B cell (primary cell): ENCODE data around the gene GIPC3. TPM values are rescaled to one million over a fixed set of nuclear protein-coding genes. Genes with fewer than 3 reads are reported as not detected.
A peak's percentile ranks its signal among the peaks of the same experiment; 100 is the strongest.

ENCODE experiments used
- ATAC-seq: fragments of 200-7000 bp; cut with Tn5 transposase; one replicate; pipeline ENCODE4 v1.10.0; 2021; ENCODE audit warnings: low read depth, mild to moderate bottlenecking, moderate number of reproducible peaks, moderate library complexity
- CTCF ChIA-PET: fragments of 350-600 bp; sonication (Branson Sonifier 250); formaldehyde crosslinking; loops from one replicate; lab custom pipeline; 2021; ENCODE audit warnings: antibody characterized with exemption, inconsistent platforms; lab: Charles Lee
- POLR2A ChIA-PET: fragments of 350-600 bp; sonication (Branson Sonifier 250); formaldehyde crosslinking; loops from one replicate; lab custom pipeline; 2021; ENCODE audit warnings: antibody characterized with exemption; lab: Charles Lee
- DNase-seq: peaks from one replicate; pipeline ENCODE4 v3.0.0; 2013
- H2AFZ ChIP-seq: 2 replicates; pipeline ENCODE4 v1.6.1; 2012; ENCODE audit warnings: mild to moderate bottlenecking, low read depth, low read length; ENCODE audit not compliant: insufficient read depth, poor library complexity, severe bottlenecking
- H3K27ac ChIP-seq, 2 donors: 1 replicate in 1 of 2; 2 replicates in 1 of 2; pipeline ENCODE4 v1.5.1; 2012 to 2013; ENCODE audit warnings: low read length in 2 of 2, mild to moderate bottlenecking in 2 of 2, moderate library complexity in 1 of 2
- H3K27me3 ChIP-seq, 4 experiments: fragments of 200-600 bp in 1 of 4; sonication (generic) in 1 of 4; replicated peaks in 1 of 4; 1 replicate in 2 of 4; 2 replicates in 2 of 4; pipeline versions ENCODE4 v1.6.1 to v1.7.0; 2013 to 2016; ENCODE audit warnings: low read length in 3 of 4, mild to moderate bottlenecking in 2 of 4, mixed read lengths in 1 of 4, moderate library complexity in 1 of 4; ENCODE audit not compliant: insufficient read depth in 4 of 4, control insufficient read depth in 3 of 4; ENCODE audit errors: control extremely low read depth in 1 of 4
- H3K36me3 ChIP-seq, 2 experiments: replicated peaks in 1 of 2; 1 replicate in 1 of 2; 2 replicates in 1 of 2; pipeline versions ENCODE4 v1.6.1 to v1.7.1; 2013; ENCODE audit warnings: low read length in 1 of 2; ENCODE audit not compliant: insufficient read depth in 2 of 2, control insufficient read depth in 1 of 2; ENCODE audit errors: control extremely low read depth in 1 of 2, extremely low read depth in 1 of 2
- H3K4me1 ChIP-seq, 2 donors: fragments of 200-600 bp in 1 of 2; sonication (generic) in 1 of 2; 1 replicate in 1 of 2; 2 replicates in 1 of 2; pipeline versions ENCODE4 v1.5.1 to v1.6.1; 2013 to 2017; ENCODE audit warnings: low read length in 2 of 2; ENCODE audit not compliant: control insufficient read depth in 2 of 2, insufficient read depth in 2 of 2
- H3K4me2 ChIP-seq: replicated peaks from 2 replicates; pipeline ENCODE3; 2012; ENCODE audit warnings: mild to moderate bottlenecking, low read depth, low read length; ENCODE audit not compliant: poor library complexity, severe bottlenecking
- H3K4me3 ChIP-seq, 5 experiments: fragments of 200-600 bp in 1 of 5; sonication (generic) in 1 of 5; 1 replicate in 3 of 5; 2 replicates in 2 of 5; pipeline versions ENCODE4 v1.5.1 to v1.7.0; 2011 to 2016; ENCODE audit warnings: low read length in 4 of 5, mild to moderate bottlenecking in 4 of 5, low read depth in 2 of 5, control low read depth in 1 of 5, moderate library complexity in 1 of 5; ENCODE audit not compliant: insufficient read depth in 1 of 5; ENCODE audit errors: control extremely low read depth in 1 of 5, extremely low read depth in 1 of 5
- H3K79me2 ChIP-seq: fragments of 200-600 bp; sonication (generic); one replicate; pipeline ENCODE4 v1.6.0; 2016; ENCODE audit warnings: low read length; ENCODE audit not compliant: control insufficient read depth, insufficient read depth
- H3K9ac ChIP-seq: fragments of 200-600 bp; sonication (generic); 2 replicates; pipeline ENCODE4 v1.6.1; 2017; ENCODE audit warnings: mild to moderate bottlenecking, low read length, moderate library complexity
- H3K9me3 ChIP-seq, 3 donors: one replicate each; pipeline versions ENCODE4 v1.6.1 to v1.7.1; 2013; ENCODE audit warnings: low read length in 2 of 3; ENCODE audit not compliant: control insufficient read depth in 2 of 3, insufficient read depth in 1 of 3; ENCODE audit errors: control extremely low read depth in 1 of 3
- H4K20me1 ChIP-seq: 2 replicates; pipeline ENCODE4 v1.6.0; 2012; ENCODE audit warnings: mild to moderate bottlenecking, low read length; ENCODE audit not compliant: insufficient read depth, control insufficient read depth, poor library complexity, severe bottlenecking
- H3K27ac Mint-ChIP-seq: one replicate; pipeline ENCODE4 v1.8.0; 2021; ENCODE audit warnings: mixed read lengths
- H3K27me3 Mint-ChIP-seq: one replicate; pipeline ENCODE4 v1.8.0; 2021; ENCODE audit warnings: mixed read lengths
- H3K4me1 Mint-ChIP-seq: one replicate; pipeline ENCODE4 v1.8.0; 2021; ENCODE audit warnings: mixed read lengths
- H3K4me3 Mint-ChIP-seq: one replicate; pipeline ENCODE4 v1.8.0; 2021; ENCODE audit warnings: mixed read lengths
- H3K9me3 Mint-ChIP-seq: one replicate; pipeline ENCODE4 v1.8.0; 2022; ENCODE audit warnings: mixed read lengths; ENCODE audit not compliant: insufficient read depth
- CTCF ChIP-seq: fragments of 200-600 bp; IDR thresholded peaks from one replicate; pipeline ENCODE4 v1.8.0; 2022; ENCODE audit warnings: antibody characterized with exemption, mild to moderate bottlenecking
- EZH2 ChIP-seq: IDR thresholded peaks from 2 replicates; pipeline ENCODE4 v1.6.1; 2012; ENCODE audit warnings: borderline replicate concordance, low read depth, mild to moderate bottlenecking, moderate library complexity, low read length; ENCODE audit not compliant: insufficient read depth, poor library complexity, severe bottlenecking
- whole genome bisulfite sequencing: methylation state at CpG from one replicate; pipeline ENCODE4 v1.1.5; 2013; ENCODE audit warnings: missing lambda C conversion rate; ENCODE audit not compliant: insufficient coverage; 5-methylcytosine and 5-hydroxymethylcytosine counted together
- intact Hi-C: fragments of 100-400 bp; cut with micrococcal nuclease; formaldehyde crosslinking; loops from one replicate; pipeline ENCODE4 v1.10.0; 2022
- polyA plus RNA-seq: library from polyadenylated mRNA; depleted of rRNA; stranded (reverse); fragments of >200 nt; gene quantifications from 2 replicates; pipeline ENCODE4 v1.2.3, GENCODE V29; 2012
- total RNA-seq, 2 donors: library from RNA; stranded (reverse); fragments of 120-200 nt in 1 of 2; gene quantifications; 1 replicate in 1 of 2; 2 replicates in 1 of 2; pipeline versions ENCODE4 v1.2.3 to v1.2.4, GENCODE V29; 2013 to 2022

The GIPC3 gene
- total and polyA plus RNA-seq, 2 donors (not counting 1 experiment from before 2014, with no cell fraction given) = 0.47 to 0.48 TPM

DNA sequence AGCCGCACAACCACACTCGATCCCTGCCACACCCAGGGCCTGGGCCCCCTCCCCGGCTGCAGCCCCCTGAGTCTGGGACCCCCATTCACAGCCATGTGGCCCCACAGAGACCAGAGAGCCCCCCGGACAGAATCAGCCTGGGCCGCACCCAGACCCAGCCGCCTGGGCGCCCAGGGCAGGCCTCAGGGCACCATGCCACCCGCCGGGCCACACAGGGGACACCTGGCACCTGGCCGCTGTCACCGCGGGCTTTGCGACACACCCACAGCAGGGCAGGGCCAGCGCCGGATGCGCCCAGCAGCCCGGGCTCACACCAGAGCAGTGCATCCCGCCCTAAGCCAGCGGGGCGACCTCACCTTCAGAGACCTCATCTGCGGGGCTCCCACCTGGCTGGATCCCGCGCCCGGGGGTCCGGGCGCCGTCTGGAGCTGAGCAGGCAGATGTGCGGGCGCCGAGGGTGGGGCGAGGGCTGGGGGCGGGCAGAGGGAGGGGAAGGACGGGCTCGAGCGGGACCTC is 21.0 kb downstream of the GIPC3 start:
- TF ChIP-seq CTCF (no peak), EZH2 (no peak)
- no peaks in the 10 kb centered on the region for H4K20me1 ChIP-seq
- Mint-ChIP-seq H3K27ac (no peak overlapping the region), H3K9me3 (no peaks in the 10 kb centered on the region), H3K4me1 (peaks cover 21% of the 10 kb centered on the region), H3K27me3 (no peaks in the 10 kb centered on the region), H3K4me3 (no peak overlapping the region)
- WGBS = under 1% methylated on average over 34 of the region's 35 CpGs
- H3K9me3 ChIP-seq = peaks cover 0 to 25% (median 0%) of the 10 kb centered on the region in 3 donors
- peak overlapping the region; percentile 97 for H3K4me2 ChIP-seq
- peak overlapping the region in 1 of 2 donors; percentile 55 for H3K27ac ChIP-seq
- peak; percentile 34 for ATAC-seq
- H3K4me1 ChIP-seq = peaks cover 36 to 49% of the 10 kb centered on the region in 2 donors
- ChIA-PET POLR2A (no interaction called here), CTCF (interaction anchor here (0.6 kb wide), 1 partner anchor 96 kb away, joined by 4 read pairs; no protein-coding TSS in a partner anchor)
- H2AFZ ChIP-seq = peak overlapping the region; percentile 84
- H3K4me3 ChIP-seq = peak overlapping the region; percentile 49 to 71 (median 65)
- H3K79me2 ChIP-seq = peaks cover 7% of the 10 kb centered on the region
- DNase-seq = peak; percentile 47
- H3K9ac ChIP-seq = peak overlapping the region; percentile 74
- intact Hi-C loops = loop anchor here (5.0 kb wide), 1 partner anchor 49 kb away; the partner anchor contains the start of gene MFSD12
- H3K27me3 ChIP-seq = peaks cover 0 to 4% (median 0%) of the 10 kb centered on the region in 4 experiments
- peaks cover 0 to 6% of the 10 kb centered on the region in 2 experiments for H3K36me3 ChIP-seq

- Histone ChIP-seq H4K20me1 (no peaks in the 10 kb centered on the region), H2AFZ (peak within 1 kb of the TSS; percentile 84), H3K9me3 (peaks cover 0 to 25% (median 0%) of the 10 kb centered on the region in 3 donors), H3K27me3 (peaks cover 0 to 4% (median 0%) of the 10 kb centered on the region in 4 experiments), H3K4me3 (peak within 1 kb of the TSS; percentile 49 to 71 (median 65)), H3K36me3 (peaks cover 0 to 11% of the 10 kb centered on the region in 2 experiments), H3K4me1 (peaks cover 36 to 49% of the 10 kb centered on the region in 2 donors), H3K4me2 (peak within 1 kb of the TSS; percentile 97), H3K79me2 (peaks cover 7% of the 10 kb centered on the region), H3K27ac (peak within 1 kb of the TSS in 1 of 2 donors; percentile 55), H3K9ac (peak within 1 kb of the TSS; percentile 74)
- ChIA-PET POLR2A (no interaction called here), CTCF (interaction anchor here (0.6 kb wide), 1 partner anchor 96 kb away, joined by 4 read pairs; no protein-coding TSS in a partner anchor)
- no peak for TF ChIP-seq CTCF
- no peak for TF ChIP-seq EZH2
- intact Hi-C loops = loop anchor here (5.0 kb wide), 1 partner anchor 49 kb away; the partner anchor contains the start of gene MFSD12
- 3% methylated on average over 43 of the region's 46 CpGs for WGBS
- Mint-ChIP-seq H3K27ac (peak within 1 kb of the TSS; percentile 22), H3K9me3 (no peaks in the 10 kb centered on the region), H3K4me3 (peak within 1 kb of the TSS; percentile 69), H3K4me1 (peaks cover 21% of the 10 kb centered on the region), H3K27me3 (no peaks in the 10 kb centered on the region)
- peak; percentile 68 for DNase-seq
- ATAC-seq = peak; percentile 63
Measured at GRCh38 chr19:3606690-3607289, 21.5 kb downstream of the GIPC3 start, which contains the start of gene TBXA2R. TSS of gene TBXA2R (minus strand) at chr19:3606875. CDS start at chr19:3600634, 6,241 bp downstream.
